HepG2 (cell line): ENCODE data around the gene PET100. TPM values are rescaled to one million over a fixed set of nuclear protein-coding genes. Genes with fewer than 3 reads are reported as not detected.

ENCODE experiments used
- CEBPB ChIP-seq: IDR thresholded peaks from 2 replicates; pipeline ENCODE4 v1.6.1; 2011; ENCODE audit warnings: low read depth, low read length, improper control_type of control experiment, borderline replicate concordance
- GTF2F1 ChIP-seq: fragments of 150-350 bp; IDR thresholded peaks from 2 replicates; pipeline ENCODE4 v1.6.1; 2014; ENCODE audit warnings: low read length
- MLLT10 ChIP-seq: sonication (generic); formaldehyde crosslinking; IDR thresholded peaks from 2 replicates; pipeline ENCODE4 v1.4.0; 2020; ENCODE audit warnings: missing genetic modification reagents
- MTF1 ChIP-seq: sonication (generic); formaldehyde crosslinking; IDR thresholded peaks from 2 replicates; pipeline ENCODE4 v1.5.0; 2020; ENCODE audit warnings: missing genetic modification reagents
- MZF1 ChIP-seq: sonication (generic); formaldehyde crosslinking; IDR thresholded peaks from 2 replicates; pipeline ENCODE4 v1.8.1; 2023; ENCODE audit warnings: mild to moderate bottlenecking, missing genetic modification reagents, borderline replicate concordance
- NRL ChIP-seq: sonication (generic); formaldehyde crosslinking; IDR thresholded peaks from 2 replicates; pipeline ENCODE4 v1.5.0; 2020; ENCODE audit warnings: missing genetic modification reagents, mild to moderate bottlenecking, moderate library complexity, borderline replicate concordance
- RARA ChIP-seq: IDR thresholded peaks from 2 replicates; pipeline ENCODE4 v1.6.1; 2016; ENCODE audit warnings: missing genetic modification reagents, missing compliant biosample characterization
- RELA ChIP-seq: sonication (generic); formaldehyde crosslinking; IDR thresholded peaks from 2 replicates; pipeline ENCODE4 v1.4.0; 2020; ENCODE audit warnings: missing genetic modification reagents
- TMF1 ChIP-seq: sonication (generic); formaldehyde crosslinking; IDR thresholded peaks from 2 replicates; pipeline ENCODE4 v1.8.1; 2022; ENCODE audit warnings: low read depth, missing genetic modification reagents
- ZBTB20 ChIP-seq: sonication (generic); formaldehyde crosslinking; IDR thresholded peaks from 2 replicates; pipeline ENCODE4 v1.8.1; 2023; ENCODE audit warnings: missing genetic modification reagents, low read depth, mild to moderate bottlenecking, borderline replicate concordance
- ZNF253 ChIP-seq: sonication (generic); formaldehyde crosslinking; IDR thresholded peaks from 2 replicates; pipeline ENCODE4 v1.8.0; 2022; ENCODE audit warnings: mild to moderate bottlenecking, missing genetic modification reagents, borderline replicate concordance
- ZNF776 ChIP-seq: sonication (generic); formaldehyde crosslinking; IDR thresholded peaks from 2 replicates; pipeline ENCODE4 v1.4.0; 2020; ENCODE audit warnings: mild to moderate bottlenecking, missing genetic modification reagents
- polyA plus RNA-seq, 8 experiments: library from polyadenylated mRNA; depleted of rRNA in 3 of 8; stranded (reverse) in 7 of 8; unstranded in 1 of 8; fragments of >200 nt; fragmentation: Illumina TruSeq in 4 of 8; extraction: Trizol in 4 of 8; gene quantifications; 2 replicates each; pipeline versions ENCODE4 v1.2.1 to v1.2.3, GENCODE V29; 2011 to 2016; ENCODE audit warnings: low read depth in 4 of 8, missing spikeins in 1 of 8, mixed read lengths in 1 of 8; ENCODE audit not compliant: insufficient read depth in 1 of 8
- total RNA-seq, 5 experiments: library from RNA; depleted of rRNA; stranded (reverse); fragments of >200 nt; fragmentation: Illumina TruSeq; extraction: Trizol; gene quantifications; 2 replicates each; pipeline ENCODE4 v1.2.3, GENCODE V29; 2016; ENCODE audit warnings: low read depth in 1 of 5
- TF ChIP-seq, protein P1 (sequence below): sonication (generic); formaldehyde crosslinking; IDR thresholded peaks from 2 replicates; pipeline ENCODE4 v1.4.0; 2020; ENCODE audit warnings: missing genetic modification reagents
- TF ChIP-seq, protein P2 (sequence below): fragments of 450-650 bp; IDR thresholded peaks from 2 replicates; pipeline ENCODE4 v1.6.1; 2016
- TF ChIP-seq, protein P3 (sequence below): sonication (generic); formaldehyde crosslinking; IDR thresholded peaks from 2 replicates; pipeline ENCODE4 v1.5.1; 2020; ENCODE audit warnings: missing genetic modification reagents, mild to moderate bottlenecking, borderline replicate concordance
- TF ChIP-seq, protein P4 (sequence below): sonication (generic); formaldehyde crosslinking; IDR thresholded peaks from 2 replicates; pipeline ENCODE4 v1.4.0; 2020; ENCODE audit warnings: mild to moderate bottlenecking, missing genetic modification reagents, borderline replicate concordance
- TF ChIP-seq, protein P5 (sequence below): sonication (generic); formaldehyde crosslinking; IDR thresholded peaks from 2 replicates; pipeline ENCODE4 v1.8.1; 2023; ENCODE audit warnings: mild to moderate bottlenecking, inconsistent platforms, moderate library complexity, missing genetic modification reagents, borderline replicate concordance

The PET100 gene
- total and polyA plus RNA-seq, 2 of the 13 experiments (the other 11 are each of a cell fraction or from before 2014, with no cell fraction given), result 22.3 to 66.5 TPM

DNA sequence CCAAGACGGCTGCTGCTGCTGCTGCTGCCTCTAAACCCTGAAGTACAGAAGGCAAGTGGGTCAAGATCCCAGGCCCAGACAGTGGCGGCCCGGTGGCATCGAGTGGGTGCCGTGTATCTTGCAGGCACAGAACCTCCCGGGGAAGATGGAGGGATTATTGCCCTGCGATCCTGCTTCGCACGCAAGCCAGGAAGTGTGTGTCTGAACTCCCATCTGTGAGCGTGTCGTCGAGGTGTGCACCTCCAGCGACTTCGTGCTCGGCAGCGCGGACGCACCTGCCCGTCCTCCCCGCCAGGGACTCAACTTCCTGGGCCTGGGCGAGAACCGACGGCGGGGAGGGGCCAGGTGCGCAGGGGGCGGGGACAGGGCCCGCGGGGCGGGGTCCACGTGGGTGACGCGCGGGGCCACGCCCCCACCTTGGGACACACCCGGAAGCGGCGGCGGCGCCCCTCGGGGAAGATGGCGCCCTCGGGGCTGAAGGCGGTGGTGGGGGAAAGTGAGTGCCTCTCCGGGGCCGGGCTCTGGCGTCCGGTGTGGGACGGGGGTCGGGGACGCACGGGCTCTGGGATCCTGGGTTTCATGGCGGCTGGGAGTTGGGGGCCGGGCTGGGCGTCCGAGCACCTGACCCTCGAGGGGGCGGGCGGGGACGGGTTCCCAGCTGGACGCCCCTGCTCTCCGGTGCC lies 7.2 kb downstream of the PET100 start, which contains the start of gene STXBP2 (continued):
- TF ChIP-seq, protein P1, sequence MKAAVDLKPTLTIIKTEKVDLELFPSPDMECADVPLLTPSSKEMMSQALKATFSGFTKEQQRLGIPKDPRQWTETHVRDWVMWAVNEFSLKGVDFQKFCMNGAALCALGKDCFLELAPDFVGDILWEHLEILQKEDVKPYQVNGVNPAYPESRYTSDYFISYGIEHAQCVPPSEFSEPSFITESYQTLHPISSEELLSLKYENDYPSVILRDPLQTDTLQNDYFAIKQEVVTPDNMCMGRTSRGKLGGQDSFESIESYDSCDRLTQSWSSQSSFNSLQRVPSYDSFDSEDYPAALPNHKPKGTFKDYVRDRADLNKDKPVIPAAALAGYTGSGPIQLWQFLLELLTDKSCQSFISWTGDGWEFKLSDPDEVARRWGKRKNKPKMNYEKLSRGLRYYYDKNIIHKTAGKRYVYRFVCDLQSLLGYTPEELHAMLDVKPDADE, result 0 out of 2 replicates have a peak, but pooled peaks have one; percentile 54
- TF ChIP-seq ZNF253 (CRISPR knock-in tag) (0 out of 2 replicates have a peak, but pooled peaks have one; percentile 18), RARA (CRISPR knock-in tag) (0 out of 2 replicates have a peak, but pooled peaks have one; percentile 30), MTF1 (CRISPR knock-in tag) (no peak), TMF1 (CRISPR knock-in tag) (0 out of 2 replicates have a peak, but pooled peaks have one; percentile 80), MLLT10 (CRISPR knock-in tag) (no peak), MZF1 (CRISPR knock-in tag) (no peak), ZBTB20 (CRISPR knock-in tag) (peak; percentile 5; the same call in 1 of the 2 replicates), GTF2F1 (no peak), CEBPB (peak; percentile 57; the same call in 1 of the 2 replicates), RELA (CRISPR knock-in tag) (no peak), ZNF776 (CRISPR knock-in tag) (peak; percentile 44; the same call in 1 of the 2 replicates), NRL (CRISPR knock-in tag) (no peak)
- TF ChIP-seq, protein P2, sequence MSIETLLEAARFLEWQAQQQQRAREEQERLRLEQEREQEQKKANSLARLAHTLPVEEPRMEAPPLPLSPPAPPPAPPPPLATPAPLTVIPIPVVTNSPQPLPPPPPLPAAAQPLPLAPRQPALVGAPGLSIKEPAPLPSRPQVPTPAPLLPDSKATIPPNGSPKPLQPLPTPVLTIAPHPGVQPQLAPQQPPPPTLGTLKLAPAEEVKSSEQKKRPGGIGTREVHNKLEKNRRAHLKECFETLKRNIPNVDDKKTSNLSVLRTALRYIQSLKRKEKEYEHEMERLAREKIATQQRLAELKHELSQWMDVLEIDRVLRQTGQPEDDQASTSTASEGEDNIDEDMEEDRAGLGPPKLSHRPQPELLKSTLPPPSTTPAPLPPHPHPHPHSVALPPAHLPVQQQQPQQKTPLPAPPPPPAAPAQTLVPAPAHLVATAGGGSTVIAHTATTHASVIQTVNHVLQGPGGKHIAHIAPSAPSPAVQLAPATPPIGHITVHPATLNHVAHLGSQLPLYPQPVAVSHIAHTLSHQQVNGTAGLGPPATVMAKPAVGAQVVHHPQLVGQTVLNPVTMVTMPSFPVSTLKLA, result peak; percentile 85
- TF ChIP-seq, protein P3, sequence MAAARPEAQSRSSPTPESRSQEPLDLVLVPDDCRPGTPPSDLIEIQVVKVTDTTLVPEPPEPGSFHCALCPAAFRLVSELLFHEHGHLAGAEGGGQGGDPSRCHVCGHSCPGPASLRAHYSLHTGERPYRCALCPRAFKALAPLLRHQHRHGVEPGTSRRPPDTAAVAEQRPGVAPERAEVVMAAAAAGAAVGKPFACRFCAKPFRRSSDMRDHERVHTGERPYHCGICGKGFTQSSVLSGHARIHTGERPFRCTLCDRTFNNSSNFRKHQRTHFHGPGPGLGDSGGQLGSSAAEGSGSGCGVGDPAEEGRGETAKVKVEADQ (CRISPR knock-in tag), result peak; percentile 18; the same call in 1 of the 2 replicates
- TF ChIP-seq, protein P4, sequence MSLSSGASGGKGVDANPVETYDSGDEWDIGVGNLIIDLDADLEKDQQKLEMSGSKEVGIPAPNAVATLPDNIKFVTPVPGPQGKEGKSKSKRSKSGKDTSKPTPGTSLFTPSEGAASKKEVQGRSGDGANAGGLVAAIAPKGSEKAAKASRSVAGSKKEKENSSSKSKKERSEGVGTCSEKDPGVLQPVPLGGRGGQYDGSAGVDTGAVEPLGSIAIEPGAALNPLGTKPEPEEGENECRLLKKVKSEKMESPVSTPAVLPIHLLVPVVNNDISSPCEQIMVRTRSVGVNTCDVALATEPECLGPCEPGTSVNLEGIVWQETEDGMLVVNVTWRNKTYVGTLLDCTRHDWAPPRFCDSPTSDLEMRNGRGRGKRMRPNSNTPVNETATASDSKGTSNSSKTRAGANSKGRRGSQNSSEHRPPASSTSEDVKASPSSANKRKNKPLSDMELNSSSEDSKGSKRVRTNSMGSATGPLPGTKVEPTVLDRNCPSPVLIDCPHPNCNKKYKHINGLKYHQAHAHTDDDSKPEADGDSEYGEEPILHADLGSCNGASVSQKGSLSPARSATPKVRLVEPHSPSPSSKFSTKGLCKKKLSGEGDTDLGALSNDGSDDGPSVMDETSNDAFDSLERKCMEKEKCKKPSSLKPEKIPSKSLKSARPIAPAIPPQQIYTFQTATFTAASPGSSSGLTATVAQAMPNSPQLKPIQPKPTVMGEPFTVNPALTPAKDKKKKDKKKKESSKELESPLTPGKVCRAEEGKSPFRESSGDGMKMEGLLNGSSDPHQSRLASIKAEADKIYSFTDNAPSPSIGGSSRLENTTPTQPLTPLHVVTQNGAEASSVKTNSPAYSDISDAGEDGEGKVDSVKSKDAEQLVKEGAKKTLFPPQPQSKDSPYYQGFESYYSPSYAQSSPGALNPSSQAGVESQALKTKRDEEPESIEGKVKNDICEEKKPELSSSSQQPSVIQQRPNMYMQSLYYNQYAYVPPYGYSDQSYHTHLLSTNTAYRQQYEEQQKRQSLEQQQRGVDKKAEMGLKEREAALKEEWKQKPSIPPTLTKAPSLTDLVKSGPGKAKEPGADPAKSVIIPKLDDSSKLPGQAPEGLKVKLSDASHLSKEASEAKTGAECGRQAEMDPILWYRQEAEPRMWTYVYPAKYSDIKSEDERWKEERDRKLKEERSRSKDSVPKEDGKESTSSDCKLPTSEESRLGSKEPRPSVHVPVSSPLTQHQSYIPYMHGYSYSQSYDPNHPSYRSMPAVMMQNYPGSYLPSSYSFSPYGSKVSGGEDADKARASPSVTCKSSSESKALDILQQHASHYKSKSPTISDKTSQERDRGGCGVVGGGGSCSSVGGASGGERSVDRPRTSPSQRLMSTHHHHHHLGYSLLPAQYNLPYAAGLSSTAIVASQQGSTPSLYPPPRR (CRISPR knock-in tag), result peak; percentile 67
- TF ChIP-seq, protein P5, sequence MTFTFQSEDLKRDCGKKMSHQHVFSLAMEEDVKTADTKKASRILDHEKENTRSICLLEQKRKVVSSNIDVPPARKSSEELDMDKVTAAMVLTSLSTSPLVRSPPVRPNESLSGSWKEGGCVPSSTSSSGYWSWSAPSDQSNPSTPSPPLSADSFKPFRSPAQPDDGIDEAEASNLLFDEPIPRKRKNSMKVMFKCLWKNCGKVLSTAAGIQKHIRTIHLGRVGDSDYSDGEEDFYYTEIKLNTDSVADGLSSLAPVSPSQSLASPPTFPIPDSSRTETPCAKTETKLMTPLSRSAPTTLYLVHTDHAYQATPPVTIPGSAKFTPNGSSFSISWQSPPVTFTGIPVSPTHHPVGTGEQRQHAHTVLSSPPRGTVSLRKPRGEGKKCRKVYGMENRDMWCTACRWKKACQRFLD (CRISPR knock-in tag), result peak; percentile 82
